Measurements from ENCODE around the gene RNU6-1. TPM values are rescaled to one million over a fixed set of nuclear protein-coding genes. Genes with fewer than 3 reads are reported as not detected.

Gene RNU6-1
- total RNA-seq, 2 donors from 2014 or later, result not detected

GRCh38 chr15:67808821-67809220 lies 31.0 kb downstream of the RNU6-1 start:
- Histone ChIP-seq H3K9me3 (ENCODE audit: control insufficient read depth, low read length) (no peaks in the 10 kb centered on the region), H3K36me3 (ENCODE audit: control insufficient read depth, insufficient read depth, low read length) (no peaks in the 10 kb centered on the region), H3K4me3 (ENCODE audit: low read length) (no peak overlapping the region), H3K9ac (ENCODE audit: extremely low read depth, low read length, poor library complexity, severe bottlenecking) (no peak overlapping the region), H3K27ac (ENCODE audit: low read depth, low read length) (no peak overlapping the region), H3K4me1 (ENCODE audit: control insufficient read depth, insufficient read depth, low read length) (no peaks in the 10 kb centered on the region), H3K27me3 (ENCODE audit: control insufficient read depth, insufficient read depth, low read length, poor library complexity, severe bottlenecking) (peaks cover 54% of the 10 kb centered on the region)
- WGBS, 2 experiments (ENCODE audit: insufficient coverage in 1 of 2, insufficient read length in 1 of 2), result 92 to 93% methylated on average over 6 to 7 of the region's 7 CpGs
- peaks cover 79% of the 10 kb centered on the region for H3K27me3 Mint-ChIP-seq (ENCODE audit: insufficient read depth)
- H3K9me3 Mint-ChIP-seq, result no peaks in the 10 kb centered on the region
- no peak overlapping the region for H3K4me3 Mint-ChIP-seq
- TF ChIP-seq CTCF (conservative IDR thresholded peaks at IDR 0.05), result no peak
- DNase-seq, result peak; percentile 20
- H3K36me3 Mint-ChIP-seq (ENCODE audit: low read depth), result peaks cover 5% of the 10 kb centered on the region
- H3K4me1 Mint-ChIP-seq, result peaks cover 7% of the 10 kb centered on the region
- no peak overlapping the region for H3K27ac Mint-ChIP-seq

GRCh38 chr15:67807836-67808235 lies 32.0 kb downstream of the RNU6-1 start:
- Mint-ChIP-seq H3K36me3 (ENCODE audit: low read depth) (peaks cover 5% of the 10 kb centered on the region), H3K27ac (no peak overlapping the region), H3K4me3 (no peak overlapping the region)

GRCh38 chr15:67807141-67807540 lies 32.7 kb downstream of the RNU6-1 start:
- WGBS, 2 experiments (ENCODE audit: insufficient coverage in 1 of 2, insufficient read length in 1 of 2), result 90% methylated on average over 5 of the region's 5 CpGs; no CpG with 5 or more reads in 1 of the 2 experiments
- H3K9ac ChIP-seq (ENCODE audit: extremely low read depth, low read length, poor library complexity, severe bottlenecking), result no peak overlapping the region
- H3K4me1 ChIP-seq (ENCODE audit: control insufficient read depth, insufficient read depth, low read length), result no peaks in the 10 kb centered on the region
- Mint-ChIP-seq H3K4me1 (peaks cover 7% of the 10 kb centered on the region), H3K27me3 (ENCODE audit: insufficient read depth) (peaks cover 80% of the 10 kb centered on the region), H3K36me3 (ENCODE audit: low read depth) (peaks cover 5% of the 10 kb centered on the region), H3K27ac (no peak overlapping the region), H3K4me3 (no peak overlapping the region), H3K9me3 (no peaks in the 10 kb centered on the region)
- TF ChIP-seq CTCF (conservative IDR thresholded peaks at IDR 0.05), result no peak
- no peaks in the 10 kb centered on the region for H3K36me3 ChIP-seq (ENCODE audit: control insufficient read depth, insufficient read depth, low read length)
- no peak overlapping the region for H3K27ac ChIP-seq (ENCODE audit: low read depth, low read length)
- no peaks in the 10 kb centered on the region for H3K9me3 ChIP-seq (ENCODE audit: control insufficient read depth, low read length)
- H3K4me3 ChIP-seq (ENCODE audit: low read length), result no peak overlapping the region
- H3K27me3 ChIP-seq (ENCODE audit: control insufficient read depth, insufficient read depth, low read length, poor library complexity, severe bottlenecking), result peaks cover 54% of the 10 kb centered on the region
- DNase-seq, result peak; percentile 28

More at GRCh38 chr15:67807836-67808235, 32.0 kb downstream of the RNU6-1 start:
- no peak for TF ChIP-seq CTCF (conservative IDR thresholded peaks at IDR 0.05)
- no peaks in the 10 kb centered on the region for H3K4me1 ChIP-seq (ENCODE audit: control insufficient read depth, insufficient read depth, low read length)
- H3K36me3 ChIP-seq (ENCODE audit: control insufficient read depth, insufficient read depth, low read length), result no peaks in the 10 kb centered on the region
- no peak overlapping the region for H3K9ac ChIP-seq (ENCODE audit: extremely low read depth, low read length, poor library complexity, severe bottlenecking)
- H3K4me3 ChIP-seq (ENCODE audit: low read length), result no peak overlapping the region
- DNase-seq, result peak; percentile 10
- no peak overlapping the region for H3K27ac ChIP-seq (ENCODE audit: low read depth, low read length)
- Mint-ChIP-seq H3K27me3 (ENCODE audit: insufficient read depth) (peaks cover 80% of the 10 kb centered on the region), H3K4me1 (peaks cover 7% of the 10 kb centered on the region), H3K9me3 (no peaks in the 10 kb centered on the region)
- 94 to 100% methylated on average over 1 to 7 of the region's 7 CpGs for WGBS, 2 experiments (ENCODE audit: insufficient coverage in 1 of 2, insufficient read length in 1 of 2)
- H3K9me3 ChIP-seq (ENCODE audit: control insufficient read depth, low read length), result no peaks in the 10 kb centered on the region
- peaks cover 54% of the 10 kb centered on the region for H3K27me3 ChIP-seq (ENCODE audit: control insufficient read depth, insufficient read depth, low read length, poor library complexity, severe bottlenecking)
